KOPT-K1 (cell line): ENCODE measurements around the gene NPBWR2.

Source experiments
- H3K27ac ChIP-seq: fragments of 200-600 bp; sonication (generic); 2 replicates; pipeline ENCODE4 v1.5.1; 2016; ENCODE audit warnings: antibody characterized with exemption, mild to moderate bottlenecking, low read depth, low read length; ENCODE audit not compliant: poor library complexity, severe bottlenecking
- H3K36me3 ChIP-seq: fragments of 200-600 bp; sonication (generic); 2 replicates; pipeline ENCODE4 v1.5.1; 2017; ENCODE audit warnings: antibody characterized with exemption, mild to moderate bottlenecking, low read length, moderate library complexity; ENCODE audit not compliant: insufficient read depth
- H3K9me3 ChIP-seq: fragments of 200-600 bp; sonication (generic); 2 replicates; pipeline ENCODE4 v1.5.1; 2017; ENCODE audit warnings: antibody characterized with exemption, low read length, mild to moderate bottlenecking; ENCODE audit not compliant: insufficient read depth, poor library complexity, severe bottlenecking

The NPBWR2 gene

DNA sequence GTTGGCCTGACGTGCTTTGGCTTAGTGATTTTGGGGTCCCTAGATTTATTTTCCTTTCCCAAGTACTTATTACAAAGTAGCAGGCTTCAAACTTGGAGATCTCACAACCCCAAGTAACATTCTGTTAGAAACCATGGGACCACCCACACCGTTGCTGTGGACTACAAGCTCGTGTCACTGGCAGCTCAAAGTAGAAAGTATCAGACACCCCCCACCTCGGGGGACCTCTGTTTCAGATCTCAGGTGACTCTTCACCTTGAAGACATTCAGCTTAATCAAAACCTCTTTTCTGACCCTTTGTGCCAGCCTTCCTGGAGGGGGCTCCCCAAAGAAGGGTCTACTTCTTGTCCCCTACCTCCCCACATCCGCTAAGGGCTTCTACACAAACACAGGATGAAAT, 41.2 kb upstream of the NPBWR2 start:
- Histone ChIP-seq H3K36me3 (no peaks in the 10 kb centered on the region), H3K27ac (no peak overlapping the region), H3K9me3 (peaks cover 17% of the 10 kb centered on the region)

DNA sequence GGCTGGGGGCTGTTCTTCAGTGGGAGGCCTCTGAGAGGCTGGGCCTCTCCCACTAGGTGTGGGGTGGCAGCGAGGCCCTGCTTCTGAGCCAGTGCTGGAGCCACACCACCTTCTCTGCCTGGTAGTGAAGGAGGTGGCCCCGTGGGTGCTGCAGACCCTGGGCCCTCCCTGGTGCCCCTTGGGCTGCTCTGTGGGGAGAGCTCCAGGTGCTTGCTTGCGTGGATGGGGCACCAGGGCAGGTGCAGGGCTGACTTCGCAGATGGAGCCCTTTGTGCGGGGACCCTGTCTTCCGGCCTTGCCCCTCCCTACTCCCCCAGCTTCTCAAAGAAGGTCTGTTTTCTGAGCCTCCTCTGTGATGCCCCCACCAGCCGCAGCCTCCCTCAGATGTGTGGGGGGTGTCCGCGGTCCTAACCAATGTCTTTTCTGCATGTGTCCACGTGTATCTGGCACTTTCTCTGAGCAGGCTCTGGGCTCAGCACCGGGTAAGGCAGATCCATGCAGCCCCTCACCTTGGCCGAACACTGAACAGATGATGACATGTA, 39.6 kb upstream of the NPBWR2 start:
- no peak overlapping the region for H3K27ac ChIP-seq
- no peaks in the 10 kb centered on the region for H3K36me3 ChIP-seq
- H3K9me3 ChIP-seq, result peaks cover 17% of the 10 kb centered on the region

DNA sequence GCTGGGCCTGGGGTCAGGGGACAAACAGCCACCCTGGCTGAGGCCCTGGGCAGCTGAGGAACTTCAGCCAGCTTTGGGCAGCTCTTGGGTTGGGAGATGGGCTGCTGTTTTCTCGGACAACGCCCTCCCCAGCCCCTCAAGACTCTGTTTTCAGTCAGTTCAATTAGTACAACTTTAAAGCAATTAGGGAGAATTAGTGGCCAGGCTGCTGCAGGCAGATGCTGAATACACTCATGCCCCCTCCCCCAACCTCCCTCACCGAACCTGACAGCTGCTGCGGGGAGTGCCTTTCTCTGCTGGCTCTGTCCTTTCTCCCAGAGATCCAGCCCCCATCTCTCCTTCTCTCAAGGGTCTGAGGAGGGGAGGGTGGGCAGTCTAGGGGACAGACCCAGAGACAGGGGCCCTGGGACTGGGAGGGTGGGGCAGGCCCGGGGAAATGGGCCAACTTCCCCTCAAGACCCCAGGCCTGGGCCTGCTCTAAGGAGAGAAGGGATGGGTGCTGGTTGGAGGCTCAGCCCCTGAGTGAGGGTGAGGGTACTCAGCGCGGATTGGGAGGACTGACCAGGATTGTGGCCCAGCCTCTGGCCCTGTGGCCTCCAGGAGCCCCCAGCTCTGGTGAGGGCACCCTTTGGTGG, 39.1 kb upstream of the NPBWR2 start:
- peaks cover 17% of the 10 kb centered on the region for H3K9me3 ChIP-seq
- no peaks in the 10 kb centered on the region for H3K36me3 ChIP-seq
- H3K27ac ChIP-seq, result no peak overlapping the region

DNA sequence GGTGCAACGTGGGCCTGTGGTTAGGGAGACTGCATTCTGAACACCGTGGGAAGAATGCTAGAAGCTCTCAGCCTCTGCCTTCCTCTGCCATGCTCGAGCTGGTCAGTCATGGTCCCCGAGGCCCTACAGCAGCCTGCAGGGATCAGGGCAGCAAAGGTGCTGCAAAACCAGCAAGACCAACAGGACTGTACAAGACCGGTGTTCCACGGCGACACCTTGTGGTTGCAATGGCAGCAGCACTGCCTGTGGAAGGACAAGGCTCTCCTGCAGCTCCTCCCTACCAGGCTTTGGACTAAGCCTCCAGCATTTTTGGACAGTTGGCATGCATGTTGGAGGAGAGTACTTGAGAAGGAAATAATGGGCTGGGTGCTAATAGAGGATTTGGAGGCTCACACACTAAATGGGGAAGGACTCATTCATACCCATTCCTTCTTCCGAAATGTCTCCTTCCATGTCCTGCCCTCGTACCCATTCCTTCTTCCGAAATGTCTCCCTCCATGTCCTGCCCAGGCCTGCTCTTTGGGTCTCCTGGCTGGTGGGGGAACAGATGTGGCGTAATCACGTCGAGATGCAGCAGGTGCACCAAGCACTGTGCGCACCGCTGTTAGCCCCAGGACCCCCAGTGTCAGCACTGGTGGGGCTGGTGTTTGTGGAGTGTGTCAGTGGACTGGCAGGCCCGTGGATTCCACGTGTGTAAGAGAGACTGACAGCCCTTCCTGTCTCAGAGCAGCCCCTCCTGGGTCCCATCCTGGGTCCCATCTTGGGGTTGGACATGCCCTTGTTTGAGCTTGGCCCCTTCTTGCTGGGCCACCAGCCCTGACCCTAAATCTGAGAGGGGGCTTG, 38.3 kb upstream of the NPBWR2 start:
- Histone ChIP-seq H3K27ac (no peak overlapping the region), H3K9me3 (peaks cover 17% of the 10 kb centered on the region), H3K36me3 (no peaks in the 10 kb centered on the region)

DNA sequence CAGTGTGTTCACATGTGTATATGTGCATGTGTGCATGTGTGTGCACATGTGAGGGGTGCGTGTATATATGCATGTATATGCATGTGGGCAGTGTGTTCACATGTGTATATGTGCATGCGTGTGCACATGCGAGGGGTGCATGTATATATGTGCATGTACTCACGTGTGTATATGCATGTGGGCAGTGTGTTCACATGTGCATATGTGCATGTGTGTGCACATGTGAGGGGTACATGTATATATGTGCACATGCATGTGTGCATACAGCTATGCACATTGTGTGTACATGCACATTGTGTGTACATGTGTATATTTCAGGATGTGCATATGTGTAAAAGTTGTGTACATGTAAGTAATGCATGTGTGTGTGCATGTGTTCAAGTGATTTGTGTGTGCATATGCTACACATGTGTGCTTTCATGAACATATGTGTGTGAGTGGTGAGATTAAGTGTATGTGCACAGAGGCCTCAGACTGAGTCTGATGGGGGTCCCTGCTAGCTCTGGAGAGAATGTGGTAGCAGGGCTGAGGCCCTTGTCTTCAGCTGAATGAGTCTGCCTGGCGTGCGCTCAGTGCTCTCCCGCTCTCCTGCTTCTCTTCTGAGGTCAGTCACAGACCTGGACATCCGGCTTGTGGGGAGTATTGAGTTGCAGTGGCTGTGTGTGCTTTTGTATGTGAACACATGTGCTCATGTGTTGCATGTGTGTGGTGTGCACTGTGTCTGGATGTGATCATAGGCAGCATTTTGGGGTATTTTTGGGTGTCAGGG, 37.0 kb upstream of the NPBWR2 start:
- Histone ChIP-seq H3K27ac (no peak overlapping the region), H3K9me3 (peaks cover 17% of the 10 kb centered on the region), H3K36me3 (no peaks in the 10 kb centered on the region)

DNA sequence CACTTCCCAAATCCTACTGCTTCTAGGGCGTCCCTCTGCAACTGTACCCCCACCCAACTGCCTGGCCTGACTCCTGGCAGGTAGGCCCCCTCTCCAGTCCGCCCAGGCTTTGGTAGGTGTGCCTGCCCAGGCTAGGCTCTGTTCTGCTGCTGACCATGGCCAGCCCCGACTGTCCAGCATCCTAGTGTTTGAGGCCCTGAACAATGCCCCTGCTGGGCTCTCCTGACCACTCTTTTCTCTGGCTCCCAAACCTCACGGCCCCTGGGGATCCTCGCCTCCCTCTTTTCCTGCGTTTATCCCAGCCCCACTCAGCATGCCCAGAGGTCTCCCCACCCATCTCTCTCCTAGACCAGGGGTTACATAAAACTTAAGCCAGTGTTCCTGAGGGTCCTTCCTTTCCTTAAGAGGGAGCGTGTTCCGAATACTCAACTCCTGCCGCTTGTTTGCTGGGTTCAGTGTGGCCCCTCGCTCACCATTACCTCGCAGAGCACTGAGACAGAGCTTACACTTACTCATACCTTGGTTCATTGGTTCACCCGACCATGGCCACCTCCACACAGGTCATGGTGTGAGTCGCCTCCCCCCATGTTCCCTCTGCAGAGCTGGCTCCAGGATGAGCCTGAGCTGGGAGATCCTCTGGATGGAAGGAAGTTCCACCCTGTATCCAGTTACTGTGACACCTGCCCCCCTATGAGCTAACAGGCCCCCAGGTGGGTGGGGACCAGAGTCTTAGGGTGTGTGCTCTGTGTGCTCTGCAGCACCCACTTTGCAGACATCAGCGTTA, 35.8 kb upstream of the NPBWR2 start:
- Histone ChIP-seq H3K27ac (no peak overlapping the region), H3K36me3 (no peaks in the 10 kb centered on the region)

DNA sequence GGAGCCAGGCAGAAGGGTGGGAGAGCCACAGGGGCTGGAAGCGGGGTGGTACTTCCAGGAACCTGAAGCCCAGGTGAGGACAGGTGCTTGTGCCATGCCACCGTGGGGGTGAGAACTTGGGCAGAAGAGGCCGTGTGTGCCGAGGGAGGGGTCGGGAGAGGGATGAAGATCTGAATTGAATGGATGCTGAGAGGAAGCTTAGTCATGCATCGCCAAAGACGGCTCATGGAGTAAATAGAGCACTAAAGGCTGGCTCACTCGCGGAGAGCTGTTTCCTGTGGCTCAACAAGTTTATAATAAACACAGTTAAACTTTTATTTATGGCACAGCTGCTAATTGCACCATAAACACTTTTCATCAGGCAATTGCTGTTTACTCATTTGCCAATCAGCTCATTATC, 35.2 kb upstream of the NPBWR2 start:
- Histone ChIP-seq H3K36me3 (no peaks in the 10 kb centered on the region), H3K9me3 (peaks cover 17% of the 10 kb centered on the region), H3K27ac (no peak overlapping the region)

More for the DNA sequence above, 35.8 kb upstream of the NPBWR2 start:
- peaks cover 17% of the 10 kb centered on the region for H3K9me3 ChIP-seq

DNA sequence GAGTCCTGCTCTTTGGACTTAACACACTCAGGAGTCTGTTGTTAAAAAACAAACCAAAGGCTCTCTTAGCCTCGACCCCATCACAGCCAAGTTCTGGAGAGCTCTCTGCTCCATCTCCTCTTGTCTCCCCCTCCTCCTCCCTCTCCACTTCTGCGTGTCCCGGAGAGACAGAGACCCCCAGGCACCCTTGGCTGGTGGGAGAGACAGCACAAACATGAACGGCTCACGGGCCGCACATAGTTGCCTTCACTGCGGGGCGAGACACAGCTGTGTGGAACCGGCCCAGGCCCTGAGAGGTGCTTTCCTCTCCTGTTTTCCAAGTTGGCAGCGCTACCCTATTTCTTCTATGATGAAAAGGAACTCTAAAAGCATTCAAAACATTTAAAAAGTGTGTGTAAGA, 33.6 kb upstream of the NPBWR2 start:
- Histone ChIP-seq H3K9me3 (peaks cover 17% of the 10 kb centered on the region), H3K36me3 (no peaks in the 10 kb centered on the region), H3K27ac (no peak overlapping the region)

DNA sequence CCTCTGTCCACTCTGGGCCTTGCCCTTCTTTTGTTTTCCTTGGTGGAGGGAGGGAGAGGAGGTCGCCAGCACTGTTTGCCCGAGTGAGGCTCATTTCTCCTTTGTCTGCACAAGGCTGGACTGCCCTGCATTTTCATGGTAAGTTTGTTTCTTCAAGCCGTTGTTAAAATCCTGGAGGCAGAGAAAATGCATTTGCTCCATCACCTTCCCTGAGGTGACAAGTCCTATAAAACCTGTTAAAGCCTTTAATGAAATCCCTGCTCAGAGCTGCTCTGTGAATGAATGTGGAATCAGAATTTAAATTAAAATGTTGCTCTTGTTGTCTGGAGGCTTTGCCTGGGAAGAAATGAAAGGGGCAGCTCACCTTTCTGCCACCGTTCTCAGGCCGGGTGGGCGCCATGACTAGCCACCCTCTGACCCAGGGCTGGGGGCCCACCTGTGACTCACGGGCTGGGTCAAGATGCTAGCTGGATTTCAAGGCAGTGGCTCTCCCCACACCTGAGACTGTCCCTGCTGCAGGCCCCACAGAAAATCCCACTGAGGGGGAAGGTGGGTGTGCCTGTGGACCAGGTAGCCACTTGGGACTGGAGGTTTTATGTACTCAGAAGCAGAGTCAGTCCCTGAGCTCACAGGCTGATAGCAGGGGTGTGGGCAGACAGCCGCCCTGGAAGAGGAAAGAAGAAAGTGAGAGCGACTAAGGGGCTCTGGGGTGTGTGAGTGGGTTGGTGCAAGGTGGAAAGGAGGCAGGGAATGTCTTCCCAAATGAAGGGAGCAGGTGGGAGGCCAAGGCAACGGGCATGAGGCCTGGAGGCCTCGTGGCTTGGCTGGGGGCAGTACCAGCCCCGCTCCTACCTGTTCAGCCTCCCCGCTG, 32.9 kb upstream of the NPBWR2 start:
- Histone ChIP-seq H3K27ac (no peak overlapping the region), H3K9me3 (peaks cover 12% of the 10 kb centered on the region), H3K36me3 (no peaks in the 10 kb centered on the region)

DNA sequence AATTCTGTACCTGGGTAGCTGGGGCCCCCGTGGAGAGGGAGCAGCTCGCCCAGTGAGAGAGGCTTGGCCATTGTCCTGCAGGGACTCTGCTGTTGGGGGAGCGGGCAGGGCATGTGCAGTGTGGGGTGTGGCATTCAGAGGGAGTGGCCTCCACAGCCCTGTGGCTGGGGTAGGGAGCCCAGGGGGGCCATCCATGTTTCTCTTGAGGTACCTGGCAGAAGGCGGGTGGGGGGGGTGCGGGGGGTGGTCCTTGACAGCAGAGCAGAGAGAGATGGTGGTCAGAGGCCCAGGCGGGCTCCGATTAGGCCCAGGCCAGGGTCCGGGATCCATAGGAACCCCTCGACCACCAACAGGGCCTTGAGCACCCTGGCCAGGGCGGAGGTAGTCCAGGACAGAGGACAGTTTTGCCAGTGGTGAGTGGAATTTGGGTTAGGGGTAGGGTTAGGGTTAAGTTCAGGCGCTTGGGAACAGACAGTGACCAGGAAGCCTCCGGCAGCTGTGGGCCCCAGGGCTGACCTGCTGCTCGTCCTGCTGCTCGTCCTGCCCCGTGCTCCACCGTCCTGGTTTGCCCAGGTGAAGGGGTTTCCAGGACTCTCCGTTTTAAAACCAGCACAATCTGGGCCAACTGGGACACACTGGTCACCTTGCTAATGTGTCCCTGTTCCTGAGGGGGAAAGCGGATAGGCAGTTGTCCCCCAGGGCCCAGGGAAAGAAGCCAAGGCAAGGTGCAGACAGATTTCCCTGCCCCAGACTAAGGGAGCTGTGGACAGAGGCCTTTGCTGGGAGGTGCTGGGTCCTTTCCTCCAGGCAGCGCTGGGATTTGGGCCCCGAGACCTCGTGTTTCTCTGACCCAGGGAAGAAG, 32.1 kb upstream of the NPBWR2 start:
- peaks cover 4% of the 10 kb centered on the region for H3K9me3 ChIP-seq
- H3K36me3 ChIP-seq, result no peaks in the 10 kb centered on the region
- H3K27ac ChIP-seq, result no peak overlapping the region

DNA sequence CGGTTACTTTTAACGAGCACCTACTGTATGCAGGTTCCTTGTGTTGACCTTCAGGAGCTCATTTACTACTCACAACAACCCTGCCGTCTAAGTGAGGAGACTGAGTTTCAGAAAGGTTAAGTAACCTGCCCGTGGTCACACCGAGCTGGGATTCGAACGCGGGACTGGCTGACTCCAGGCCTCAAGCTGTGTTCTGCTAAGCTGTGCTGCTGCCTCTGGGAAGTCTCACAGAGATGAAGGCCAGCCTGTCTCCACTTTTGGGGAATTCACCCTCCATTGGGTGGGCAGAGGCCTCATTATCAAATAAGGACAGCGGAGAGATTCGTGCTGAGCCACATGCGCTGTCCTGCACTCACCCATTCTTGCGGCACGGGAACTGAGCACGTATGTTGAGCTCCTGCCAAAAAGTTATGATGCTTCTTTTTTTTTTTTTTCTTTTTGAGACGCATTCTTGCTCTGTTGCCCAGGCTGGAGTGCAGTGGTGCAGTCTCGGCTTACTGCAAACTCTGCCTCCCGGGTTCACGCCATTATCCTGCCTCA, 31.0 kb upstream of the NPBWR2 start:
- Histone ChIP-seq H3K9me3 (no peaks in the 10 kb centered on the region), H3K27ac (no peak overlapping the region), H3K36me3 (no peaks in the 10 kb centered on the region)

DNA sequence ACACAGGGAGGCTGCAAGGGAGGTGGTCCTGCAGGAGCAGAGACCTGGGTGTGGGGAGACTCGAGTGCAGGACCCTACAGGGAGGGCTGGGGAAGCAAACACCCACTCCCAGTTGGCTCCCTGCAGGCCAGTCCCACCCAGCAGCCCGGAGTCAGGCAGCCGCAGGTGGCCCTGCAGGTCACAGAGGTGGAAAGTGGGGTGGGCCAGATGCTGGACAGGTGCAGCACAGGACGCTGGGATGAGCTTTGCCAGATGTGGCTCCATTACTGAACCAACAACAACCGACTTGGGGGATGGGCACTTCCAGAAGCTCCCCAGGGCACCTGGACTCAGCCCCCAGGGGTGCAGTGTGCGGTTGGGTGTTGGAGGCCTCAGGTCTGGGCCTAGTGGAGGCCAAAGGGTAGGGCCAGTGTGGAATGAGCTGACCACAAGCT, 30.2 kb upstream of the NPBWR2 start:
- no peak overlapping the region for H3K27ac ChIP-seq
- H3K36me3 ChIP-seq, result no peaks in the 10 kb centered on the region
- H3K9me3 ChIP-seq, result no peaks in the 10 kb centered on the region
